ENCODE measurements around the gene ETV2.
"Not testable (repeated sequence)": the region's sequence is repeated elsewhere in the genome, so short reads cannot be mapped to it uniquely, and the experiment has no call there.

DNA sequence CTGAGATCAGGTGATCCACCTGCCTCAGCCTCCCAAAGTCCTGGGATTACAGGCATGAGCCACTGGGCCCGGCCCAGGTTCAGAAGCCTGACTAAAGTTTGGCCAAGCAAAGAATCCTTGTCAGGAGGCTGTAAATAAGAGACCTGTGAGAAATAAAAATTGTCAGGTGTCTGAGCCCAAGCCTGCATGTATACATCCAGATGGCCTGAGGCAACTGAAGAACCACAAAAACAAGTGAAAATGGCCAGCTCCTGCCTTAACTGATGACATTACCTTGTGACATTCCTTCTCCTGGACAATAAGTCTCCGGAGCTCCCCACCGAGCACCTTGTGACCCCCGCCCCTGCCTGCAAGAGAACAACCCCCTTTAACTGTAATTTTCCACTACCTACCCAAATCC lies 37.1 kb upstream of the ETV2 start:
- TF ChIP-seq, protein P1, sequence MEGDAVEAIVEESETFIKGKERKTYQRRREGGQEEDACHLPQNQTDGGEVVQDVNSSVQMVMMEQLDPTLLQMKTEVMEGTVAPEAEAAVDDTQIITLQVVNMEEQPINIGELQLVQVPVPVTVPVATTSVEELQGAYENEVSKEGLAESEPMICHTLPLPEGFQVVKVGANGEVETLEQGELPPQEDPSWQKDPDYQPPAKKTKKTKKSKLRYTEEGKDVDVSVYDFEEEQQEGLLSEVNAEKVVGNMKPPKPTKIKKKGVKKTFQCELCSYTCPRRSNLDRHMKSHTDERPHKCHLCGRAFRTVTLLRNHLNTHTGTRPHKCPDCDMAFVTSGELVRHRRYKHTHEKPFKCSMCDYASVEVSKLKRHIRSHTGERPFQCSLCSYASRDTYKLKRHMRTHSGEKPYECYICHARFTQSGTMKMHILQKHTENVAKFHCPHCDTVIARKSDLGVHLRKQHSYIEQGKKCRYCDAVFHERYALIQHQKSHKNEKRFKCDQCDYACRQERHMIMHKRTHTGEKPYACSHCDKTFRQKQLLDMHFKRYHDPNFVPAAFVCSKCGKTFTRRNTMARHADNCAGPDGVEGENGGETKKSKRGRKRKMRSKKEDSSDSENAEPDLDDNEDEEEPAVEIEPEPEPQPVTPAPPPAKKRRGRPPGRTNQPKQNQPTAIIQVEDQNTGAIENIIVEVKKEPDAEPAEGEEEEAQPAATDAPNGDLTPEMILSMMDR (IDR thresholded peaks at IDR 0.05), result not testable (repeated sequence)
- TF ChIP-seq POLR2A (IDR thresholded peaks at IDR 0.05), result not testable (repeated sequence)

All from body of pancreas (tissue), 4 donors.